ENCODE measurements around the gene PCP4.

DNA sequence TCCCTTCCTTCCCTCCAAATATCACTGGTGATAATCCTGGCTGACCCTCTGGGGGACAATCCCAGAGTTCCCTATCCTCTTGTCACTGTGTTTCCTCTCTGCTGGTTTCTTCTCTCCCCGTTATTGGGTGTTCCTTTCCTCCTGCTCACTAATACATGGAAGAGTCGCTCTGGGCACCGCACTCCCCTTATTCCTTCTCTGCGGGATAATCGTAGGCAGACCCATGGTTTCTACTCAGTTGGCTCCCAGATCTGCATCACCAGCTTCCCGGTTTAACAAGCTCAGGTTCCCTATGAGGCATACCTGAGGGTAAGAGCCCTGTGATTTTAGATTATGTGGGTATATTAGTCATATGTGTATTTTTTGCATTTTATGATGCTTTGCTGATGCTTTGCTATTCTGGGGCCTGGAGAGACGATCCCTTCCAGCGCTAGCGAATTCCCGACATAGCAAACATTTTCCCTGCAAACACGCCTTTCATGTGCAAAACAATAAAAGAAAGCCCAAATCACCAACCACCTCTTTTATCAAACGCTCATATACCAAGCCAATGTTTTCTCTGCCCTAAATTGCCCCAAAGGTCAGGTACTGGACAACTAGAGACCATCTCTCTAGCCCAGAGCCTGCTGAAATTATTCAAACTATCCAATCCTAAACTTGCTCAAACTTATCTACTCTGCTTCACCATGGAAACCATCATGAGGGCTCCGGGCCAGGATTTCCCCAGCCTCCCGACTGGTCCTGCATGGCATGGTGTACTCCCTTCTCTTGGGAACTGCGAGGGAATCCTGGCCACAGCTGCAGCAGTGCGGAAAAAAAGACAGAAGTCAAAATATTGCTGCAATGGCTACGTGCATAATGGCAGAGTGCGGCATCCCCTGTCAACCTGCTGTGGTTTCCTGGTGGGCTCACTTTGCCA, 84.2 kb downstream of the PCP4 start:
- TF ChIP-seq POLR2A (IDR thresholded peaks at IDR 0.05; ENCODE audit: low read length) (no peak), SREBF2 (IDR thresholded peaks at IDR 0.05) (no peak), EP300 (IDR thresholded peaks at IDR 0.05) (no peak), NPAS2 (CRISPR knock-in tag; IDR thresholded peaks at IDR 0.05; ENCODE audit: borderline replicate concordance) (no peak), MAX (IDR thresholded peaks at IDR 0.05) (no peak), POLR2AphosphoS2 (conservative IDR thresholded peaks at IDR 0.05; ENCODE audit: low read length) (no peak), JUN (IDR thresholded peaks at IDR 0.05) (no peak), TP53 (CRISPR knock-in tag; IDR thresholded peaks at IDR 0.05) (no peak)
- TF ChIP-seq, protein P1, sequence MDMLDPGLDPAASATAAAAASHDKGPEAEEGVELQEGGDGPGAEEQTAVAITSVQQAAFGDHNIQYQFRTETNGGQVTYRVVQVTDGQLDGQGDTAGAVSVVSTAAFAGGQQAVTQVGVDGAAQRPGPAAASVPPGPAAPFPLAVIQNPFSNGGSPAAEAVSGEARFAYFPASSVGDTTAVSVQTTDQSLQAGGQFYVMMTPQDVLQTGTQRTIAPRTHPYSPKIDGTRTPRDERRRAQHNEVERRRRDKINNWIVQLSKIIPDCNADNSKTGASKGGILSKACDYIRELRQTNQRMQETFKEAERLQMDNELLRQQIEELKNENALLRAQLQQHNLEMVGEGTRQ (IDR thresholded peaks at IDR 0.05), result no peak
- TF ChIP-seq, protein P2, sequence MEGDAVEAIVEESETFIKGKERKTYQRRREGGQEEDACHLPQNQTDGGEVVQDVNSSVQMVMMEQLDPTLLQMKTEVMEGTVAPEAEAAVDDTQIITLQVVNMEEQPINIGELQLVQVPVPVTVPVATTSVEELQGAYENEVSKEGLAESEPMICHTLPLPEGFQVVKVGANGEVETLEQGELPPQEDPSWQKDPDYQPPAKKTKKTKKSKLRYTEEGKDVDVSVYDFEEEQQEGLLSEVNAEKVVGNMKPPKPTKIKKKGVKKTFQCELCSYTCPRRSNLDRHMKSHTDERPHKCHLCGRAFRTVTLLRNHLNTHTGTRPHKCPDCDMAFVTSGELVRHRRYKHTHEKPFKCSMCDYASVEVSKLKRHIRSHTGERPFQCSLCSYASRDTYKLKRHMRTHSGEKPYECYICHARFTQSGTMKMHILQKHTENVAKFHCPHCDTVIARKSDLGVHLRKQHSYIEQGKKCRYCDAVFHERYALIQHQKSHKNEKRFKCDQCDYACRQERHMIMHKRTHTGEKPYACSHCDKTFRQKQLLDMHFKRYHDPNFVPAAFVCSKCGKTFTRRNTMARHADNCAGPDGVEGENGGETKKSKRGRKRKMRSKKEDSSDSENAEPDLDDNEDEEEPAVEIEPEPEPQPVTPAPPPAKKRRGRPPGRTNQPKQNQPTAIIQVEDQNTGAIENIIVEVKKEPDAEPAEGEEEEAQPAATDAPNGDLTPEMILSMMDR (IDR thresholded peaks at IDR 0.05), result no peak
- TF ChIP-seq, protein P3, sequence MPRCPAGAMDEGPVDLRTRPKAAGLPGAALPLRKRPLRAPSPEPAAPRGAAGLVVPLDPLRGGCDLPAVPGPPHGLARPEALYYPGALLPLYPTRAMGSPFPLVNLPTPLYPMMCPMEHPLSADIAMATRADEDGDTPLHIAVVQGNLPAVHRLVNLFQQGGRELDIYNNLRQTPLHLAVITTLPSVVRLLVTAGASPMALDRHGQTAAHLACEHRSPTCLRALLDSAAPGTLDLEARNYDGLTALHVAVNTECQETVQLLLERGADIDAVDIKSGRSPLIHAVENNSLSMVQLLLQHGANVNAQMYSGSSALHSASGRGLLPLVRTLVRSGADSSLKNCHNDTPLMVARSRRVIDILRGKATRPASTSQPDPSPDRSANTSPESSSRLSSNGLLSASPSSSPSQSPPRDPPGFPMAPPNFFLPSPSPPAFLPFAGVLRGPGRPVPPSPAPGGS (IDR thresholded peaks at IDR 0.05), result no peak

Measured in A549 (cell line).